DOHH2 (cell line): Measurements from ENCODE around the gene RSBN1.

Source experiments
- CTCF ChIP-seq: fragments of 200-600 bp; sonication (generic); IDR thresholded peaks from one replicate; pipeline ENCODE4 v1.5.1; 2014; ENCODE audit warnings: antibody characterized with exemption, mild to moderate bottlenecking, low read depth, low read length; ENCODE audit not compliant: poor library complexity, severe bottlenecking
- EZH2phosphoT487 ChIP-seq: fragments of 200-600 bp; sonication (generic); IDR thresholded peaks from 2 replicates; pipeline ENCODE4 v1.6.1; 2017; ENCODE audit warnings: borderline replicate concordance, mild to moderate bottlenecking, antibody characterized with exemption, low read length, moderate library complexity, mixed read lengths

GRCh38 chr1:113783254-113784103 is 28.8 kb downstream of the RSBN1 start:
- TF ChIP-seq CTCF (no peak), EZH2phosphoT487 (no peak)
